Activated naive CD4-positive, alpha-beta T cell treated with anti-CD3 and anti-CD28 coated beads, Interleukin-2, amount 50 U/mL, for 16 hours (primary cell): ENCODE results near the gene C11orf58.

Experiments
- DNase-seq: peaks from one replicate; pipeline ENCODE4 v3.0.0-alpha.2; 2020

C11orf58 gene

GRCh38 chr11:16805938-16806337 lies 67.5 kb downstream of the C11orf58 start:
- DNase-seq = no peak

GRCh38 chr11:16806791-16807190 lies 68.3 kb downstream of the C11orf58 start:
- DNase-seq = no peak

DNA sequence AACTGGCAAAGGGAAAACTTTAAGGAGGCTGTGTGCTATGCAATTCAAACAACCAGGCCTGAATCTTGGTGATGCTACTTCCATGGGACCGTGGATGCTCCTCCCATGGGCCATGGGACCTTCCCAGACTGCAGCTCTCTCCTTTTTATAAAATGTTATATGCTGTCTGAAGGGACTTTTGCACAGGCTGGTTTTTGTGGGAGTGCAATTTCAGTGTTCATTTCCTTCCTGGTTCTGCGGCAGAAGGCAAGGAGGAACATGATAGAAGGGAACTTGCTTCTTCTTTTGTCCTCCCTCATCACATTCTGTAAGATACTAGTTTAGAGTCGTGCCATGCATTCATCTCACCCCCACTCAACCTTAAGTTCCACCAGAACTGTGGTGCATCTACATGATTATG lies 68.9 kb downstream of the C11orf58 start:
- no peak for DNase-seq
